ENCODE results near the gene BAK1.

BAK1 gene

DNA sequence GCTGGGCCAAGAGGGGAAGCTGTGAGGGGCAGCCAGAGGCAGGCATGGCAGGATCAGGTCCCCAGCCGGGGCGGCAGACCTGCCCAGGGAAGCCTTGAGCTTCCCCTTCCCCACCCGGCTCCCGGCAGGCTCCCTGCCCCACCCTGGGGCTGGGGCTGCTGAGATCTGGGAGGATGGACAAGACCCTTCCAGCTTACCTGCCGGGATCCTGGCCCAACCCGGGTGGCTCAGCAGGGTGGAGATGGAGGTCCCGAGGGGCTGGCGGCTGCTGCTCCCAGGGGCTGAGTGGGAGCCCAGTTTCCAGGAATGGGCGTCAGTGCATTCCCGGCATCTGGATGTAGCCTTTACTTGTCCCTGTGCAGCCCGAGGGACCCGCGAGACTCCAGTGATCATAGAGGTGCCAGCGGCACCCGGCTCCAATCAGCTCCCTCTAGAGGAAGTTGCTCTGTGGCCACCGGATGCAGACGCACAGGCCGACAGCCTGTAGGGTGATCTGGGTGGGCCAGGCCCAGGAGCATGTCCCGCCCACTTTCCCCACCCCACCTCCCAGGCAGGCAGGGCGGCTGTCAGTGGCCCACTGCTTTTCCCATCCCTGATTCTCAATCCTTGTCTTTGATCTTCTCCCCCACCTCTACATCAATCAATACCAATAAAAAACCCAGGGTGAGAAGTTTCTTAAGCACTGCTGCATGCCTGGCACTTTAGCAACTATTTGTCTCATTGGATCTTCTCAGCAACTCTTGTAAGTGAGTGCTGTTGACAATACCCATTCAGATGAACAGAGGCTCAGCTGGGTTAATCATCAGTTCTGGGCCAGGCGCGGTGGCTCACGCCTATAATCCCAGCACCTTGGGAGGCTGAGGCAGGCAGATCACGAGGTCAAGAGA, at the start of gene BAK1:
Gene BAK1 (minus strand): TSS at position 449 of the 887 bp plus-strand sequence. CDS start 2,672 bp downstream, outside the sequence.
- in situ Hi-C loops (cut with MboI; ENCODE audit: low sequenced_read_pairs) = no loop called here

DNA sequence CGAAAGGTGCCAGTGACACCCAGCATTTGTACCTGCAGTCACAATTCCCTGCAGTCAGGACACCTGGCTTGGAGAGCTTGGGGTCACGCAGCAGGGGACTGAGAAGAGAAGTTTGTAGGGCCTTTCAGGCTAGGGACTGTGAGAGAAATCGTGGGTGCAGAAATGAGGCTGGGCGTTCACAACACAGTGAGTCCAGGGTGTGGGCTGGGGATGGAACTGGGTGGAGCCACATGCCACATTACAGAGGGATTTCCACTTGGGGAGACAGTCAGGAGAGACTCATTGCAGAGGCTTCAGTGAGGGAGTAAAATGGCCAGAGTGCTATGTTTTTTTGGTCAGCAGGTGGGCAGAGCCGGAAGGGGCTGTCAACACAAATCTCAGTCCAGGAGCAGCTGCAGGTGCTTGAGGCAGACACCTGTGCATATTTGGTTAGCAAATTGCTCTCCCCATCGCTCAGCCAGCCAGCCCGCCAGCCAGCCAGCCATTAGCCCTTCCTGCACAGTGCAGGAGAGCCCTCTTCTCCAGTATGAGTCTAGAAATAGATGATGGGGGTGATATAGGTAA, 48.4 kb upstream of the BAK1 start:
- in situ Hi-C loops (cut with MboI; ENCODE audit: low sequenced_read_pairs) = no loop called here

- in situ Hi-C loops (cut with MboI; ENCODE audit: low sequenced_read_pairs) = no loop called here
Measured at GRCh38 chr6:33627876-33628275, 47.8 kb upstream of the BAK1 start.

GRCh38 chr6:33624856-33625255, 44.8 kb upstream of the BAK1 start:
- in situ Hi-C loops (cut with MboI; ENCODE audit: low sequenced_read_pairs) = no loop called here

GRCh38 chr6:33623895-33624381, 43.9 kb upstream of the BAK1 start:
- in situ Hi-C loops (cut with MboI; ENCODE audit: low sequenced_read_pairs) = no loop called here

DNA sequence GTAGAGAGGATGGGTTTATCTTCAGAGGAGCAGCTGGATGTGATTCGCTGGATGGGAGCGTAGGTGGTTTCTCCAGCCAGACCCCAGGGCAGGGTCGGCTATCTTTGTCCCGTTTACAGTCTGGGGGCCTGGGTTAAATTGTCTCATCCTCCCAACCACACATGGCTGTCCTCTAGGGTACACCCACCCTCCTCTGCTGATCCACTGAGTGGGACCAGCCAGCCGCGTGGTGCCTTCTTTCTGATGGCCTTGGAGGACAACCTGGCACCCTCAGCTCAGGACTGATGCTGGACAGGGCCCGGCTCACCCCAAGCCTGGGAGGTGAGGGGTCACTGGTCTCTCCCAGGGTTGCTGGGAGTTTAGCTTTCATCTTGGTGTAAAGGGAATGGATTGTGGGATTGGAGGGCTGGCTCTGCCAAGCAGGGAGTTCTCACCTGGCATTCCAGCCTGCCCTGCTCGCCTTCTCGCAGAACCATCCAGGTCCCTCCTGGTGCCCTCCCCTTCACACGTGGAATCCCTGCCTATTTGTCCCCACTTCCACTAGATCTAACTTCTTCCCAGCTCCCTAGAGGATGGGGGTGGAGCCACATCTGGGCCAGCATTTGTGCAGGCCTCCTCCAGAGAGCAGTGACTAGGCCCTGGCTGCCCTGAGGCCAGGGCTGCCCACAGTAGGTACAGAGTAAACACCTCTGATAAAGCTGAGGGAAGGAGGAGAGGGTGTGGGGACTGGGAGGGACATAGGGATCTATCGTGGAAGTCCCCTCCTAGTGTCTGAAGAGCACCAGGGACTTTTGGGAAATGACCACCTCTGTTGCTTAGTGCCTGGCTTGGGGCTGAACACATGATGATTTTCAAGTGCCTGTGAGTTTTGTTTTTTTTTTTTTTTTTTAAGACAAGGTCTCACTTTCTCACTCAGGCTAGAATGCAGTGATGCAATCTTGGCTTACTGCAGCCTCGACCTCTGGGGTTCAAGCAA, 42.7 kb upstream of the BAK1 start:
- in situ Hi-C loops (cut with MboI; ENCODE audit: low sequenced_read_pairs) = no loop called here

GRCh38 chr6:33621711-33622388, 41.8 kb upstream of the BAK1 start:
- in situ Hi-C loops (cut with MboI; ENCODE audit: low sequenced_read_pairs) = no loop called here

GRCh38 chr6:33620856-33621710, 41.0 kb upstream of the BAK1 start, which contains the start of gene ITPR3:
Gene ITPR3, plus strand, starts transcription at chr6:33621322. Its CDS starts 281 bp downstream, at chr6:33621603.
- in situ Hi-C loops (cut with MboI; ENCODE audit: low sequenced_read_pairs) = no loop called here

DNA sequence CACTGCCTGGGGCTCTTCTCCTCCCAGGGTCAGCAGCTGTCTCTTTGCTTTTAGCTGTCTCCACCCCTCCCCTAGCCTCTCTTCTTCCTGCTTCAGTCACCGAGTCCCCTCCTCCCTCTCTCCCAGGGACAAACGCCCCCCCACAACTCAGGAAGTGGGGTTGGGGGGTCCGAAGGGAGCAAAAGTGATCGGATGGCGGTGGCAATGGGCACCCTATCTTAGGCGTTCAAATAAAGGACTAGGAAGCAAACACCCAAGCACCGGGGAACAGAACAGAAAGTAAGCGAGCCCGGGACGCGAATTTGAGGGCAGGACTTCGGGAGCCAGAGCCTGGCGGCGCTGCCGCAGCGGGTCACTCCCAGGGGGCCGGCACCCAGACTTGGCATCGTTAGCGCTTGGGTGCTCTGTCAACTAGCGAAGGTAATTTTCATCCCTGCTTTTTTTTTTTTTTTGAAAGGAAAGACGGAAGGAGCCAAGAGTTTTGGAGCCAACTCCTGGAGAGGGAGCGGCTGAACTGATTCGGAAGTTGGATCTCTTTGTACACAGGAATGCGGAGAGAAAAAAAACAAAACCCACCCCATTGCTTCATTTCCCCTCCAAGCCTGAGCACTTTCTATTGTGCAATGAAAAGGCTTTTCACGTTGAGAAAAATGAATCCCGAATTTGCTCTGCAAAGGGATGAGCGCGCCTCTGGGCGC, 40.2 kb upstream of the BAK1 start:
- in situ Hi-C loops (cut with MboI; ENCODE audit: low sequenced_read_pairs) = no loop called here

DNA sequence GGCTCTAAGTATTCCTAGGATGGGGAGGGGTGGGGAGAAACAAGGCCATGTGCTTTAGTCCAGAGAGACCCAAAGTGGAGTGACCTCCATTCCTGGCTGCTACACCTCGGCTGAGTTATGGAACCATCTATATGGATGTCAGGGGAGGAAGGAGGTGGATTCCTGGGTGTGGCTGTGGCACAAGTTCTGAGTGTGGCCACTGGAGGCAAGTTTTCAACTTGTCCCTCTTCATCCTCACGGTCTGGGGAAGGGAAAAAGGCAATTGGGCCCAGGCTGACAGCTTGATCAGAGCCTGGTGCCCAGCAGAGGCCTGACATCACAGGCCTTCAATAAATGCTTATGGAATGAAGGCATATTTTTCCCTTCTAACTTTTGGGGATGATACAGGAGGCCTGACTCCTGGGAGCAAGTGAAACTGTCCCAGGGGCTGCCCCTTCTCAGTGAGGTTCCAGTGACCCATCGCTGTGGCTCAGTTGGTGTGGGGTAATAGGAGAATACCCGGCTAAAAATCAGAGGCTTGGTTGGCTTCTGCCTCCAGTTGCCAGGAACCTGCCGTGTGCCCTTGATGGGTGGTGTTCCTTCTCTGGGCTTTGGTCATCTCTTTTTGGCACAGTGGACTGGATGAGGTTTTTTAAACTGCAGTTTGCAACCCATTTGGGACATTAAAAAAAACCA, 39.2 kb upstream of the BAK1 start:
- in situ Hi-C loops (cut with MboI; ENCODE audit: low sequenced_read_pairs) = no loop called here

DNA sequence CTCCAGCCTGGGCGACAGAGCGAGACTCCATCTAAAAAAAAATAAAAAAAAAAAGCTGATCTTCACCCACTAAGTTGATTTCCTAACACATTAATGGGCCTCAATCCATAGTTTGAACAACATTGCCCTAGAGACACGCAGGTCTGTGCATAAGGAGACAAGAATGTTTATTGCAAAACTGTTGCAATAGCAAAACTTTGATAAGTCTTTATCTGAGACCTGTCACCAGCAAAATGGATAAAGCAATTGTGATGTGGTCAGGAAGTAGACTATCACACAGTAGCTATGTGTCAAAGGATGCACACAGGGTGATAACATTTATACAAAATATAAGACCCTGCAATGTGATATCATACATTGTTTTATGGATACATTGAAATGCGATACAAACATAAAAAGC, 36.8 kb upstream of the BAK1 start:
- in situ Hi-C loops (cut with MboI; ENCODE audit: low sequenced_read_pairs) = no loop called here

GRCh38 chr6:33616113-33616512, 36.0 kb upstream of the BAK1 start:
- in situ Hi-C loops (cut with MboI; ENCODE audit: low sequenced_read_pairs) = no loop called here

DNA sequence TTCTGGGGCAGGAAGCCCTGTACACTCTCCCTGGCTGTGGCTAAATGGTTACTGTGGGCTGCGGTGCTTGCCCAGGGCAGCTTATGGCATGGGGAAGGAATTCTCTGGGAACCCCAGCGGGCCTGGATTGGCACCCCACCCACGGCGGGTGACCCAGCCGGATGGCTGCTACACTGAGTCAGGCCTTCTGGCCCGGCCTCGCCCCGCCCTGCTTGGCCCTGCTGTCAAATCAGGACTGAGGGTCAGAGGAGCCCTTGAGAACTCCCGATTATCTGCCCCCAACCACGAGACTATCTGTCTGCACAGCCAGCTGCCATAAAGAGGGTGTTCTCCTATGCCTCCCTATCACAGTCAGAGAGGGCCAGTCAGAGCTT, 33.7 kb upstream of the BAK1 start:
- in situ Hi-C loops (cut with MboI; ENCODE audit: low sequenced_read_pairs) = no loop called here

GRCh38 chr6:33613146-33613794, 33.2 kb upstream of the BAK1 start:
- in situ Hi-C loops (cut with MboI; ENCODE audit: low sequenced_read_pairs) = no loop called here

GRCh38 chr6:33610779-33611732, 31.0 kb upstream of the BAK1 start:
- in situ Hi-C loops (cut with MboI; ENCODE audit: low sequenced_read_pairs) = no loop called here

- in situ Hi-C loops (cut with MboI; ENCODE audit: low sequenced_read_pairs) = no loop called here
Measured at GRCh38 chr6:33610067-33610466, 30.0 kb upstream of the BAK1 start.

- in situ Hi-C loops (cut with MboI; ENCODE audit: low sequenced_read_pairs) = no loop called here
Measured at GRCh38 chr6:33609528-33609927, 29.5 kb upstream of the BAK1 start.

Data from hTERT RPE-1 (cell line).